OCI-LY1 (cell line): ENCODE results near the gene FNDC4.

Experiments used
- H2AFZ ChIP-seq: fragments of 200-600 bp; sonication (generic), shearing (Covaris generic); 2 replicates; pipeline ENCODE4 v1.6.0; 2014; ENCODE audit warnings: antibody characterized with exemption, mild to moderate bottlenecking, low read length
- H3F3A ChIP-seq: fragments of 200-600 bp; sonication (generic), shearing (Covaris generic); 2 replicates; pipeline ENCODE4 v1.6.0; 2014; ENCODE audit warnings: mild to moderate bottlenecking, antibody characterized with exemption, low read length, moderate library complexity; ENCODE audit not compliant: insufficient read depth
- H3K27ac ChIP-seq: fragments of 200-600 bp; sonication (generic); 2 replicates; pipeline ENCODE4 v1.5.1; 2014; ENCODE audit warnings: low read length, mixed run types, mild to moderate bottlenecking, low read depth; ENCODE audit not compliant: poor library complexity, severe bottlenecking
- H3K27me3 ChIP-seq: fragments of 200-600 bp; sonication (generic); 2 replicates; pipeline ENCODE4 v1.6.0; 2014; ENCODE audit warnings: antibody characterized with exemption, mild to moderate bottlenecking, low read length, moderate library complexity; ENCODE audit not compliant: insufficient read depth
- H3K36me3 ChIP-seq: fragments of 200-600 bp; sonication (generic); 2 replicates; pipeline ENCODE4 v1.6.1; 2014; ENCODE audit warnings: mild to moderate bottlenecking, antibody characterized with exemption, low read length, moderate library complexity, mixed read lengths; ENCODE audit not compliant: insufficient read depth
- H3K4me1 ChIP-seq: fragments of 200-600 bp; sonication (generic); 2 replicates; pipeline ENCODE4 v1.5.1; 2014; ENCODE audit warnings: mild to moderate bottlenecking, low read length, moderate library complexity; ENCODE audit not compliant: insufficient read depth, severe bottlenecking
- H3K4me2 ChIP-seq: fragments of 200-600 bp; sonication (generic), shearing (Covaris generic); 2 replicates; pipeline ENCODE4 v1.6.1; 2014; ENCODE audit warnings: low read length
- H3K4me3 ChIP-seq: fragments of 200-600 bp; sonication (generic); 2 replicates; pipeline ENCODE4 v1.5.1; 2014; ENCODE audit warnings: low read length, low read depth, mild to moderate bottlenecking, mixed read lengths; ENCODE audit not compliant: poor library complexity, severe bottlenecking
- H3K79me2 ChIP-seq: fragments of 200-600 bp; shearing (Covaris generic); 2 replicates; pipeline ENCODE4 v1.6.1; 2016; ENCODE audit warnings: mixed run types, low read length, mixed read lengths; ENCODE audit not compliant: insufficient read depth
- H3K9ac ChIP-seq: fragments of 200-600 bp; sonication (generic), shearing (Covaris generic); 2 replicates; pipeline ENCODE4 v1.6.1; 2014; ENCODE audit warnings: mild to moderate bottlenecking, low read length, mixed read lengths
- H3K9me2 ChIP-seq: fragments of 200-600 bp; sonication (generic), shearing (Covaris generic); 2 replicates; pipeline ENCODE4 v1.6.1; 2014; ENCODE audit warnings: low read depth, mild to moderate bottlenecking, low read length, mixed read lengths
- H3K9me3 ChIP-seq: fragments of 200-600 bp; shearing (Covaris generic); 2 replicates; pipeline ENCODE4 v1.6.1; 2014; ENCODE audit warnings: low read length, mixed read lengths
- H4K20me1 ChIP-seq: fragments of 200-600 bp; sonication (generic), shearing (Covaris generic); 2 replicates; pipeline ENCODE4 v1.6.0; 2016; ENCODE audit warnings: mild to moderate bottlenecking, low read length; ENCODE audit not compliant: insufficient read depth
- CTCF ChIP-seq: fragments of 200-600 bp; sonication (generic), shearing (Covaris generic); IDR thresholded peaks from 2 replicates; pipeline ENCODE4 v1.5.1; 2017; ENCODE audit warnings: mild to moderate bottlenecking, antibody characterized with exemption, low read length, moderate library complexity, mixed read lengths
- EZH2 ChIP-seq: fragments of 200-600 bp; sonication (generic), shearing (Covaris generic); IDR thresholded peaks from 2 replicates; pipeline ENCODE4 v1.8.0; 2017; ENCODE audit warnings: borderline replicate concordance, mixed run types, mild to moderate bottlenecking, antibody characterized with exemption, low read length, moderate library complexity, mixed read lengths

FNDC4 gene

GRCh38 chr2:27489498-27490397 is 5.3 kb downstream of the FNDC4 start, which contains the start of gene IFT172:
Gene IFT172 (minus strand): TSS chr2:27489743. CDS start chr2:27489653, 90 bp downstream.
- Histone ChIP-seq H3K27ac (no peak within 1 kb of the TSS), H3K4me2 (peak within 1 kb of the TSS; percentile 81), H3K36me3 (no peaks in the 10 kb centered on the region), H3K9me3 (no peaks in the 10 kb centered on the region), H3K9ac (peak within 1 kb of the TSS; percentile 49), H2AFZ (0 out of 2 replicates have a peak within 1 kb of the TSS, but pooled peaks have one; percentile 14), H4K20me1 (no peaks in the 10 kb centered on the region), H3K4me3 (peak within 1 kb of the TSS; percentile 63), H3F3A (no peaks in the 10 kb centered on the region), H3K27me3 (no peaks in the 10 kb centered on the region), H3K4me1 (peaks cover 27% of the 10 kb centered on the region), H3K79me2 (no peaks in the 10 kb centered on the region), H3K9me2 (no peaks in the 10 kb centered on the region)
- TF ChIP-seq CTCF (no peak), EZH2 (no peak)

- Histone ChIP-seq H3K9ac (peak overlapping the region; percentile 47; the same call in 1 of the 2 replicates), H3K79me2 (no peaks in the 10 kb centered on the region), H4K20me1 (no peaks in the 10 kb centered on the region), H3K27ac (no peak overlapping the region), H3K9me2 (no peaks in the 10 kb centered on the region), H2AFZ (no peak overlapping the region), H3K36me3 (no peaks in the 10 kb centered on the region), H3K27me3 (no peaks in the 10 kb centered on the region), H3F3A (no peaks in the 10 kb centered on the region), H3K4me1 (peaks cover 27% of the 10 kb centered on the region), H3K4me2 (peak overlapping the region; percentile 81), H3K4me3 (peak overlapping the region; percentile 63), H3K9me3 (no peaks in the 10 kb centered on the region)
- TF ChIP-seq CTCF (peak; percentile 47; the same call in 1 of the 2 replicates), EZH2 (no peak)
Measured at GRCh38 chr2:27489118-27489497, 5.9 kb downstream of the FNDC4 start.

- Histone ChIP-seq H4K20me1 (no peaks in the 10 kb centered on the region), H3K27ac (no peak overlapping the region), H3K9me2 (no peaks in the 10 kb centered on the region), H3K9ac (no peak overlapping the region), H3K4me2 (no peak overlapping the region; the same call in 1 of the 2 replicates), H3K4me3 (no peak overlapping the region), H3K27me3 (no peaks in the 10 kb centered on the region), H3K79me2 (no peaks in the 10 kb centered on the region), H3K36me3 (no peaks in the 10 kb centered on the region), H3F3A (no peaks in the 10 kb centered on the region), H3K9me3 (no peaks in the 10 kb centered on the region), H2AFZ (no peak overlapping the region), H3K4me1 (peaks cover 27% of the 10 kb centered on the region)
- TF ChIP-seq EZH2: no peak
- TF ChIP-seq CTCF: no peak
Measured at GRCh38 chr2:27485496-27485895, 9.5 kb downstream of the FNDC4 start.
